Activated naive CD8-positive, alpha-beta T cell treated with anti-CD3 and anti-CD28 coated beads for 36 hours (primary cell): ENCODE measurements around the gene AAMDC. TPM values are rescaled to one million over a fixed set of nuclear protein-coding genes. Genes with fewer than 3 reads are reported as not detected.

Experiments
- DNase-seq: peaks from one replicate; pipeline ENCODE4 v3.0.0; 2021
- H3K27ac Mint-ChIP-seq: one replicate; pipeline ENCODE4 v1.8.0; 2022; ENCODE audit warnings: mild to moderate bottlenecking, moderate library complexity, mixed read lengths
- H3K27me3 Mint-ChIP-seq: one replicate; pipeline ENCODE4 v1.8.0; 2022; ENCODE audit warnings: mild to moderate bottlenecking, mixed read lengths
- H3K36me3 Mint-ChIP-seq: one replicate; pipeline ENCODE4 v1.8.0; 2021; ENCODE audit warnings: mild to moderate bottlenecking, mixed read lengths
- H3K4me1 Mint-ChIP-seq: one replicate; pipeline ENCODE4 v1.8.0; 2021; ENCODE audit warnings: mixed read lengths
- H3K4me3 Mint-ChIP-seq: one replicate; pipeline ENCODE4 v1.8.0; 2022; ENCODE audit warnings: mild to moderate bottlenecking, moderate library complexity, mixed read lengths
- H3K9me3 Mint-ChIP-seq: one replicate; pipeline ENCODE4 v1.8.0; 2022; ENCODE audit warnings: mixed read lengths
- total RNA-seq, 2 experiments: library from RNA; stranded (reverse); gene quantifications; one replicate each; pipeline ENCODE4 v1.2.3, GENCODE V29; 2021

AAMDC gene
- 1 to 10 TPM; 2.4 to 2.6 TPM for total RNA-seq

DNA sequence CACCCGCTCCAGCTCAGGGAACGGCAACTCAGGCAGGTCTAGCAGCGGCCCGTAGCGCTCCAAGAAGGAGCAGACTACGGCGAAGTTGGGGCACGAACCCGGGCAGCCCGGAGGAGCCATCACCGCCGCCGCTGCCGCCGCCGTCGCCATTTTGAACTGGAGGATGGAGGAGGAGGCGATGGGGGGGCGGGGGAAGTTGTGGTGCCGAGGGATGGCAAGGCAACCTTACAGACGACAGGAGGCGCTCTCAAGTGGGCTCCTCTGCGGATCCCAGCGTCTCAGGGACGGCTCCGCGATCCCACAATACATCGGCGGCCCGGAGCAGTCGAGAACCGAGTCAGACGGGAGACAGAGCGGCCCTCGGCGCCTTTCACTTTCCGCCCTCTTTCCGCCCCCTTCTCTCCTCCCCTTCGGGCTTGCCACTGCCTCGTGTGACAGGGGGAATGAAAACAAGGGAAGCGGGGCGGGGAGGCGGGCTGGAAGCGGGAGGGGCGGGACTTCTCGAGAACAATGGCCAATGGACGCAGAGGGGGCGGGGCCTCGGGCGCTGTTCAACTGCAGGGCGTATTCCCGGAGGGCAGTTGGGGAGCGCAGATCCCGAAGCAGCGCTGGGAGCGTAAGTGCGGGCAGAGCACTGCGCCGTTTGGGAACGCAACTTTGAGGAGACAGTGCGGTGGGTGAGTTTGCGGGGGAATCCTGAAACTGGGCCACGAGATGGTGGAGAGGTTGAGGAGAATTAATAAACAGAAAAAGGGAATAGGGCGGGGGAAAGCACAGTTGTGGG lies at the start of gene AAMDC, which contains the start of gene RSF1:
Gene AAMDC (plus strand): TSS at position 580 of the 784 bp plus-strand sequence. CDS start 21,353 bp downstream, outside the sequence.
Gene RSF1 (minus strand): TSS at position 158 of the 784 bp plus-strand sequence. CDS start 8 bp downstream, at position 150.
- peaks cover 29% of the 10 kb centered on the region for H3K4me1 Mint-ChIP-seq
- H3K27me3 Mint-ChIP-seq: no peaks in the 10 kb centered on the region
- no peaks in the 10 kb centered on the region for H3K9me3 Mint-ChIP-seq
- peak within 1 kb of the TSS; percentile 98 for H3K27ac Mint-ChIP-seq
- peaks cover 12% of the 10 kb centered on the region for H3K36me3 Mint-ChIP-seq
- DNase-seq: peak; percentile 94
- peak within 1 kb of the TSS; percentile 99 for H3K4me3 Mint-ChIP-seq

DNA sequence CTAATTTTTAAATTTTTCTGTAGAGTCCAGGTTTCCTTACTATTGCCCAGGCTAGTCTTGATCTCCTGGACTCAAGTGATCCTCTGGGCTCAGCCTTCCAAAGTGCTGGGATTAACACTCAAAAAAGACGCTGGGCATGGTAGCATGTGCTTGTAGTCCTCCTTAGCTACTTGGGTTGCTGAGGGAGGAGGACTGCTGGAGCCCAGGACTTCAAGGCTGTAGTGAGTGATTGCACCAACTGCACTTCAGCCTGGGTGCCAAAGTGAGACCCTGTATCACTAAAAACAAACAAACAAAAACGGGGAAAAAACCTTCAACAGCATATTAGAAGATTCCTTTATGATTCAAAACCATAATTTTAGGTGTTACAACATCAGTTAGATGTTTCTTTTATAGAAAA lies 45.0 kb upstream of the AAMDC start:
- no peak overlapping the region for H3K4me3 Mint-ChIP-seq
- H3K27me3 Mint-ChIP-seq: no peaks in the 10 kb centered on the region
- no peaks in the 10 kb centered on the region for H3K36me3 Mint-ChIP-seq
- no peak overlapping the region for H3K27ac Mint-ChIP-seq
- no peaks in the 10 kb centered on the region for H3K9me3 Mint-ChIP-seq
- DNase-seq: no peak
- H3K4me1 Mint-ChIP-seq: peaks cover 34% of the 10 kb centered on the region

DNA sequence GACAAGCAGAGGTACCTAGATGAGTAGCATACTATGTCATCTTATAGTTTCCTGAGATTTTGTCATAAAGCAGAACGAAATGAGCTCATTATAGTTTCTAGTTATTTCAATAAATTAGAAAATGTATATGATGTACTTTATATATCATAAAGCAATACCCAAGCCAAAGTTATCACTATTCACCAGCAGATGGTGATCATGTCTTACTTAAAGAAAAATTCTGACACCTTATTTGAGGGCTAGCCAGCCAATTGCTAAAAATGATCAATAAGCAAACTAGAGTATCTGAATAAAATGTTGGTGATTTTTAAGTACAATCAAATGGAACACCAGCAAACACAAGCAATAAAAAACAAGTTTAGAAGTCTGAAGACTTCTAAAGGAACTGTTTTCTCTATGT lies 44.5 kb upstream of the AAMDC start:
- Mint-ChIP-seq H3K4me3 (no peak overlapping the region), H3K27me3 (no peaks in the 10 kb centered on the region), H3K36me3 (no peaks in the 10 kb centered on the region), H3K9me3 (no peaks in the 10 kb centered on the region), H3K4me1 (peaks cover 31% of the 10 kb centered on the region), H3K27ac (no peak overlapping the region)
- no peak for DNase-seq

DNA sequence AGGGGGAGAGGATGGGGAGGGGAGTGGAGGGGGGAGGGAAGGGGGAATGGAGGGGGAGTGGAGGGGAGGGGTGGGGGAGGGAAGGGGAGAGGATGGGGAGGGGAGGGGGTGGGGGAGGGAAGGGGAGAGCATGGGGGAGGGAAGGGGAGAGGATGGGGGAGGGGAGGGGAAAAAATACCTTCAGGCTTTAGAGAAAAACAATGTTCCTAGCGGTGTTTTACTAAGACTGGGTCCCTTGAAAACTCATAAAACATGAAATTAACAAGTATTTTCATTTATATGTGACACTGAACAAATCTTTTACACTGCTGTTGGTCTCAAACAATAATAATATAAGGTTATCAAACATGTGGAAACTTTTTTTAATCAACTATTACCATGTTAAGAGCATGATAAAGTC lies 42.8 kb upstream of the AAMDC start:
- Mint-ChIP-seq H3K9me3 (no peaks in the 10 kb centered on the region), H3K4me1 (peaks cover 23% of the 10 kb centered on the region), H3K4me3 (no peak overlapping the region), H3K36me3 (peaks cover 5% of the 10 kb centered on the region), H3K27ac (no peak overlapping the region), H3K27me3 (no peaks in the 10 kb centered on the region)
- no peak for DNase-seq

DNA sequence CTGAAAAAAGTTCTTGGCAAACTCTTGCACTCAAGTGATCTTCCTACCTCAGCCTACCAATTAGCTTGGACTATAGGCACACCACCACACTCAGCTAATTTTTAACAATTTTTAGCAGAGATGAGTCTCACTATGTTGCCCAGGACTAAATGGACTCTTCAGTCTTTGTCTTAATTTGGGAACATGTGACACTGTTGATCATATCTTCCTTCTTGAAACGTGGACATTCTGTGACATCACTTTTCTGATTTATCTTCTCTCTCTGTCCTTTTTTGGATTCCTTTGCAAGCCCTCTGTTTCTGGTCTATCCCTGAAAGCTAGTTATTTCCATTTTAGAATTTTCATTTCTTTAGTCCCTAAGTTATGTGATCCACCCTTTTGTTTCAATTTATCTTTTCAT lies 42.4 kb upstream of the AAMDC start:
- Mint-ChIP-seq H3K27me3 (no peaks in the 10 kb centered on the region), H3K4me1 (peaks cover 23% of the 10 kb centered on the region), H3K4me3 (no peak overlapping the region), H3K36me3 (peaks cover 5% of the 10 kb centered on the region), H3K27ac (no peak overlapping the region), H3K9me3 (no peaks in the 10 kb centered on the region)
- no peak for DNase-seq

DNA sequence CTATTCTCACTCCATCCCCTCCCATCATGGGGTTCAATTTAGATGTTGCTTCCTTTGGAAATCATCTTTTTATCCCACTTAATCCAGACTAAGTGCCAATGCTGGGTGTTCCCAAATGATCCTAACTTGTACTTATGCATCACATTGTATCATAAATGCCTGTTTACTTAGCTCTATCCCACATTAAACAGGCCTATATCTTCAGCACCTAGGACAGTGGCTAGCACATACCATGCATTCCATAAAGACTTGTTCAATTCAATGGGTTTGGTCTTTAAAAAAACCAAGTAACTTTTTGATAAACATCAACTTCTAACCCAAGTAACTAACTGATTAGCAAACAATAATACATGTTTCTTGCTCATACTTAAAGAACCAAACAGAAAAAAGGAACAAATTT lies 41.0 kb upstream of the AAMDC start:
- Mint-ChIP-seq H3K36me3 (peaks cover 5% of the 10 kb centered on the region), H3K4me3 (no peak overlapping the region), H3K27ac (no peak overlapping the region), H3K9me3 (no peaks in the 10 kb centered on the region), H3K27me3 (no peaks in the 10 kb centered on the region), H3K4me1 (peaks cover 24% of the 10 kb centered on the region)
- no peak for DNase-seq

DNA sequence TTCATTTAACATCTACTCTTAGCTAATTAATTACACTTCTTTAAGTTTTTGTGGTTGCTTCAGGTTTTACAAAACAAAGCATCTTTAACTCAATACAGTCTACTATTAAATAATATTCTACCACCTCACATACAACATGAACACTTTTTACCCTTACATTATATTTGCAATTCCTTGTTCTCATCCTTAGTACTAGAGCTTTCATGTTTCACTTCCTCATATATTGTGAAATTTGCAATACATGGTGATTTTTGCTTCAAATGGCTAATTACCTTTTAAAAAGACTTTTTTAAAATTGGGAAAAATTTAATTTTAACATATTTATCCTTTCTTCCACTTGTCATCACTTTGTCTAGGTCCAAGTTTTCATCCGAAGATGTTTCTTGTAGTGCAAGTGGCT lies 37.9 kb upstream of the AAMDC start:
- H3K27me3 Mint-ChIP-seq: no peaks in the 10 kb centered on the region
- H3K9me3 Mint-ChIP-seq: no peaks in the 10 kb centered on the region
- H3K27ac Mint-ChIP-seq: no peak overlapping the region
- H3K4me3 Mint-ChIP-seq: no peak overlapping the region
- H3K4me1 Mint-ChIP-seq: peaks cover 28% of the 10 kb centered on the region
- no peak for DNase-seq
- peaks cover 8% of the 10 kb centered on the region for H3K36me3 Mint-ChIP-seq

DNA sequence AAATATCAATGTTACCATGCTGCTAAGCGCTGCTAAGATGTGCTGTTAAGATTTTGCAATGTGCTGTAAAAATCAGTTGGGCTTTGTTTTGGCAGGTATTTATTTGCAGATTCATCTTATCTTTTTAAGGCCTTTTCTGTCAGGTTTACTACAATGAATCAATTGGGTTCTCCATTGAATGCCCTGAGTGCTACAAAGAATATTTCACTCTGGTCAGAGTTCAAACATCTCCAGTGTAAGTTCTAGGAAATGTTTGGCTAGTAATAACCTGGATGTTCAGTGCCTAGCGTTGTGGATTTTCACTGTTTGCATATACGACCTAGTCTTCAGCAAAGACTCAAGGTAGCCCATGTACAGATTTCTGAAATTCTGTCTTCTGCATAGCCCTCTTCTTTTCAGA lies 36.4 kb upstream of the AAMDC start:
- H3K4me1 Mint-ChIP-seq: peaks cover 35% of the 10 kb centered on the region
- H3K27me3 Mint-ChIP-seq: no peaks in the 10 kb centered on the region
- no peaks in the 10 kb centered on the region for H3K9me3 Mint-ChIP-seq
- no peak overlapping the region for H3K27ac Mint-ChIP-seq
- H3K4me3 Mint-ChIP-seq: no peak overlapping the region
- no peak for DNase-seq
- peaks cover 18% of the 10 kb centered on the region for H3K36me3 Mint-ChIP-seq

DNA sequence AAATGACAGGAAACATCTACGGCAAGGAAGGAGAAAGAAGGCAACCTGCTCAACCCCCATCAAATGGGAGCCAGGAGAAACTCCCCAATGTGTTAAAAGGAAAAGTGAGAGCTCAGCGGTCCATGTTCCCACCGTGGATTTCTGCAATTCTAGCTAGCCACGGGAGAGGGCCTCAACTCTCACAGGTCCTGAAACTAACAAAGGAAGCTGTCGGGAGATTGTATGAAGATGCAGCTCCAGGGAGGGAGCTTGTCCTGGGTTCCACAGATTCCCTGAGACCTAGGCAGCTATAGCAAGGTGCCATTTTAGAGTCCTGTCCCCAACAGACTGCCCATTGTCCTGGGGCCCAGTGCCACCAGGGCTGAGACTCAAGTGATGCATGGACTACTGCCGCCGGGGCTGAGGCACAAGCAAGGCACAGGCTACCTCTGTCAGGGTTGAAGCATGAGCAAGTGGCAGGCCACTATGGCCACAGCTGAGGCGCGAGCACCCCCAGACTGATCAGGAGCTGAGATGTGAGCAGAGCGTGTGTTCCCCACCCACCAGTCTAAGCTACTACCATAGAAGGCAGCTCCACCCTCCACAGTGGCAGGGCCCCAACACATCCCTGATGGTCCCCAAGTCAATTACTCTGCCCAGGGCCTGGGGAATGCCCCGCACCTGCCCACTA lies 31.7 kb upstream of the AAMDC start:
- Mint-ChIP-seq H3K9me3 (peaks cover 20% of the 10 kb centered on the region), H3K27ac (peak overlapping the region; percentile 67), H3K36me3 (peaks cover 53% of the 10 kb centered on the region), H3K27me3 (no peaks in the 10 kb centered on the region), H3K4me3 (no peak overlapping the region), H3K4me1 (peaks cover 40% of the 10 kb centered on the region)
- no peak for DNase-seq

DNA sequence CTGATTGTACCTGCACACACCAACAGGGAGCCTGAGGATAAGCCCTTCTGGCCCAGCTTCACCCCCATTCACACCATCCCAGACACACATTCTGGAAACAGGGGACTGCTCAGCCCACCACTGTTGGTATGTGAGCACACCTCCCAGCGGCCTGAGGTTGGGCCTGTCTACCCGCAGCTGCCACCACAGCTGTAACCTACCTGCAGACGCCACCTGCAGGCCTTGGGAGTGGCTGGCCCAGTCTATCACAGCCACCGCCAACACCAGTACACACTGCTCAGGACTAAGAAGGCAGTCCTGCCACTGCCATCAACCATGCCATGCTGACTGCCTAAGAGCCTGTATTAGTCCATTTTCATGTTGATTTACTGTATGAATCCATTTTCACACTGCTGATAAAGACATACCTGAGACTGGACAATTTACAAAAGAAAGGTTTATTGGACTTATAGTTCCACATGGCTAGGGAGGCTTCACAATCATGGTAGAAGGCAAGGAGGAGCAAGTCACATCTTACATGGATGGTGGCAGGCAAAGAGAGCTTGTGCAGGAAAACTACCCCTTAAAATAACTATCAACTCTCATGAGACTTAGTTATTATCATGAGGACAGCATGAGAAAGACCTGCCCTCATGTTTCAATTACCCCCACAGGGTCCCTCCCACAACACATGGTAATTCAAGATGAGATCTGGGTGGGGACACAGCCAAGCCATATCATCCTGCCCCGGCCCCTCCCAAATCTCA lies 31.0 kb upstream of the AAMDC start:
- Mint-ChIP-seq H3K4me1 (peaks cover 45% of the 10 kb centered on the region), H3K4me3 (no peak overlapping the region), H3K36me3 (peaks cover 56% of the 10 kb centered on the region), H3K27ac (no peak overlapping the region), H3K27me3 (no peaks in the 10 kb centered on the region), H3K9me3 (peaks cover 20% of the 10 kb centered on the region)
- no peak for DNase-seq

DNA sequence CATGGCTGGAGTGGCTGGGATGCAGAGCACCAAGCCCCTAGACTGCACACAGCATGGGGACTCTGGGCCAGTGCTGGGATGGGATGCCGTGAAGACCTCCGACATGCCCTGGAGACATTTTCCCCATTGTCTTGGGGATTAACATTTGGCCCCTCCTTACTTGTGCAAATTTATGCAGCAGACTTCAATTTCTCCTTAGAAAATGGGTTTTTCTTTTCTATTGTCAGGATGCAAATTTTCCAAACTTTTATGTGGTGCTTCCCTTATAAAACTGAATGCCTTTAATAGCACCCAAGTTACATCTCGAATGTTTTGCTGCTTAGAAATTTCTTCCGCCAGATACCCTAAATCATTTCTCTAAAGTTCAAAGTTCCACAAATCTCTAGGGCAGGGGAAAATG lies 29.6 kb upstream of the AAMDC start:
- Mint-ChIP-seq H3K36me3 (peaks cover 58% of the 10 kb centered on the region), H3K9me3 (peaks cover 20% of the 10 kb centered on the region), H3K4me1 (peaks cover 55% of the 10 kb centered on the region), H3K27me3 (no peaks in the 10 kb centered on the region), H3K27ac (no peak overlapping the region), H3K4me3 (no peak overlapping the region)
- DNase-seq: no peak

DNA sequence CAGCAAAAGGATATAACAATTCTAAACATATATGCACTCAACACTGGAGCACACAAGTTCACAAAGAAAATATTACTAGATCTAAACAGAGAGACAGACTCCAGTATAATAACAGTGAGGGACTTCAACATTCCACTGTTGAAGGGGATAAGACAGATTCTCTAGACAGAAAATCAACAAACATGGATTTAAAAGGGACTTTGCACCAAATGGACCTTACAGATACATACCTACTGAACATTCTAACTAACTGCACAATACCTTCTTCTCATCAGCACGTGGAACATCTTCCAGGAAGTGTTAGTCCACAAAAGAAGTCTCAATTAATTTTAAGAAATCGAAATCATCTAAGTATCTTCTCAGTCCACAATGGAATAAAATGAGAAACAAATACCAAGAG lies 27.0 kb upstream of the AAMDC start:
- Mint-ChIP-seq H3K9me3 (peaks cover 25% of the 10 kb centered on the region), H3K4me3 (no peak overlapping the region), H3K27me3 (no peaks in the 10 kb centered on the region), H3K27ac (no peak overlapping the region), H3K36me3 (peaks cover 71% of the 10 kb centered on the region), H3K4me1 (peaks cover 50% of the 10 kb centered on the region)
- no peak for DNase-seq

DNA sequence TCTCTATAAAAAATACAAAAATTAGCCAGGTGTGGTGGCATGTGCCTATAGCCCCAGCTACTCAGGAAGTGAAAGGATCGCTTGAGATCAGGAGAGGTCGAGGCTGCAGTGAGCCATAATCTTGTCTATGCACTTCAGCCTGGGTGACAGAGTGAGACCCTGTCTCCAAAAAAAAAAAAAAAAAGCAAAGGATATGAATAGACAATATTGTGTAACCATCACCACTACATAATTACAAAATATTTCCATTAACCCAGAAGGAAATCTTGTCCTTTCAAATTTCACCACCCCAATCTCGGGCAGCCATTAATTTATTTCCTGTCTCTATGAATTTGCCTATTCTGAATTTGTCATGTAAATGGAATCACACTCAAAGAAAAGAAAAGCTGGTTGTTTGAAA lies 21.6 kb upstream of the AAMDC start:
- H3K36me3 Mint-ChIP-seq: peaks cover 30% of the 10 kb centered on the region
- H3K27ac Mint-ChIP-seq: peak overlapping the region; percentile 72
- H3K4me1 Mint-ChIP-seq: peaks cover 70% of the 10 kb centered on the region
- no peak for DNase-seq
- peaks cover 6% of the 10 kb centered on the region for H3K9me3 Mint-ChIP-seq
- H3K4me3 Mint-ChIP-seq: peak overlapping the region; percentile 25
- no peaks in the 10 kb centered on the region for H3K27me3 Mint-ChIP-seq

DNA sequence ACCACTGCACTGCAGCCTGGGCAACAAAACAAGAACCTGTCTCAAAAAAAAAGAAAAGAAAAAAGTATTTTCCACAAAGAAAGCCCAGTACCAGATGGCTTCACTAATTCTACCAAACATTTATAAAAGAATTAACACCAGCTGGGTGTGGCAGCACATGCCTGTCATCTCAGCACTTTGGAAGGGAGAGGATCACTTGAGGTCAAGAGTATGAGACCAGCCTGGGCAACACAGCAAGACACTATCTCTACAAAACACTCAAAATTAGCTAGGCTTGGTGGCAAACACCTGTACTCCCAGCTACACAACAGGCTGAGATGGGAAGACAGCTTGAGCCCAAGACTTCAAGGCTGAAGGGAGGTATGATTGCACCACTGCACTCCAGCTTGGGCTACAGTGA lies 20.5 kb upstream of the AAMDC start:
- Mint-ChIP-seq H3K4me1 (peaks cover 63% of the 10 kb centered on the region), H3K27me3 (no peaks in the 10 kb centered on the region), H3K36me3 (peaks cover 25% of the 10 kb centered on the region), H3K4me3 (no peak overlapping the region), H3K9me3 (peaks cover 6% of the 10 kb centered on the region), H3K27ac (peak overlapping the region; percentile 34)
- no peak for DNase-seq

DNA sequence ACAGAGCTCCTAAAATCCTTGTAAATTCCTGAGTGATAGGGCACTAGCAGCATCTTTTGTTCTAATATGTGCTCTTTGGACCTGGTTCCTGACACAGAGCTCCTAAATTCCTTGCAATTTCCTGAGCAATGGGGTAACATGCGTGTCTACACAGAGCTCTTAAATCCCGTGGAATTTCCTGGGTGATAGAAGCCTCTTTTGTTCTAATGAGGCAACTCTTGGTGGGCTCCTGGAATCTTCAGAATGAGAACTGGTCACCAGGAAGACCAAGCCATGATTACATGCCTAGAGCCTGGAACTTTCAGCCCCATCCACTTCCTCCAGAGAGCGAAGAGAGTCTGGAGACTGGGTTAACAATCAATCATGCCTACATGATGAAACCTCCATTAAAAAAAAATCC lies 19.5 kb upstream of the AAMDC start:
- Mint-ChIP-seq H3K4me3 (no peak overlapping the region), H3K36me3 (peaks cover 22% of the 10 kb centered on the region), H3K27ac (peak overlapping the region; percentile 22), H3K9me3 (peaks cover 6% of the 10 kb centered on the region), H3K27me3 (no peaks in the 10 kb centered on the region), H3K4me1 (peaks cover 58% of the 10 kb centered on the region)
- no peak for DNase-seq
